Lung (tissue), 12 donors: ENCODE results near the gene CCDC6. TPM values are rescaled to one million over a fixed set of nuclear protein-coding genes. Genes with fewer than 3 reads are reported as not detected.

Experiments used
- ATAC-seq: fragments of 200-7000 bp; cut with Tn5 transposase; one replicate; pipeline ENCODE4 v1.9.1; 2020; ENCODE audit warnings: moderate number of reproducible peaks; ENCODE audit not compliant: insufficient read depth, low FRiP score
- DNase-seq, 3 donors: peaks; one replicate each; pipeline ENCODE4 v3.0.0-alpha.2; 2013 to 2017
- H3K27ac ChIP-seq, 2 donors: one replicate each; pipeline ENCODE4 v1.5.1; 2013; ENCODE audit warnings: mild to moderate bottlenecking in 2 of 2, moderate library complexity in 2 of 2, control low read depth in 1 of 2, inconsistent platforms in 1 of 2, low read depth in 1 of 2, low read length in 1 of 2
- H3K27me3 ChIP-seq, 3 donors: one replicate each; pipeline ENCODE4 v1.5.1; 2013; ENCODE audit warnings: low read length in 2 of 3; ENCODE audit not compliant: control insufficient read depth in 3 of 3, insufficient read depth in 3 of 3
- H3K36me3 ChIP-seq, 4 donors: one replicate each; pipeline ENCODE4 v1.5.1; 2013; ENCODE audit warnings: low read length in 4 of 4, mild to moderate bottlenecking in 1 of 4, moderate library complexity in 1 of 4; ENCODE audit not compliant: control insufficient read depth in 4 of 4, insufficient read depth in 4 of 4
- H3K4me1 ChIP-seq, 5 donors: one replicate each; pipeline ENCODE4 v1.5.1; 2013; ENCODE audit warnings: low read length in 5 of 5, mild to moderate bottlenecking in 2 of 5, moderate library complexity in 1 of 5; ENCODE audit not compliant: control insufficient read depth in 5 of 5, insufficient read depth in 5 of 5
- H3K4me3 ChIP-seq: one replicate; pipeline ENCODE4 v1.5.1; 2013; ENCODE audit warnings: mild to moderate bottlenecking, control low read depth, moderate library complexity
- H3K9ac ChIP-seq, 2 donors: one replicate each; pipeline ENCODE4 v1.5.1; 2013; ENCODE audit warnings: low read length in 2 of 2, control low read depth in 1 of 2; ENCODE audit not compliant: insufficient read depth in 1 of 2
- H3K9me3 ChIP-seq, 4 donors: one replicate each; pipeline ENCODE4 v1.5.1; 2013; ENCODE audit warnings: low read length in 3 of 4, mild to moderate bottlenecking in 1 of 4, moderate library complexity in 1 of 4; ENCODE audit not compliant: control insufficient read depth in 4 of 4, insufficient read depth in 3 of 4
- CTCF ChIP-seq: IDR thresholded peaks from 2 replicates; pipeline ENCODE4 v1.5.1; 2012; ENCODE audit warnings: mild to moderate bottlenecking; ENCODE audit errors: control extremely low read depth, extremely low read depth
- WGBS, 2 donors: extraction: QIAGEN DNeasy Blood & Tissue Kit; methylation state at CpG; one replicate each; pipeline ENCODE4 v1.1.7; 2013; 5-methylcytosine and 5-hydroxymethylcytosine counted together
- polyA plus RNA-seq, 2 donors: library from polyadenylated mRNA; stranded (reverse); fragments of 200-250 nt; gene quantifications; one replicate each; pipeline ENCODE4 v1.2.1, GENCODE V29; 2013
- total RNA-seq, 2 donors: library from RNA; depleted of rRNA in 1 of 2; stranded (reverse); fragments of >200 nt in 1 of 2; gene quantifications; one replicate each; pipeline ENCODE4 v1.2.1, GENCODE V29; 2014 to 2021
- donor health status: control.
- donor health status: control.
- donor health status: Bipolar disorder and iron deficiency.
- donor health status: healthy.
- donor health status: DM: yes; HTN: yes; CAD: no.

Gene CCDC6
- total and polyA plus RNA-seq, 4 donors: 13.2 to 77.2 (median 28.1) TPM

DNA sequence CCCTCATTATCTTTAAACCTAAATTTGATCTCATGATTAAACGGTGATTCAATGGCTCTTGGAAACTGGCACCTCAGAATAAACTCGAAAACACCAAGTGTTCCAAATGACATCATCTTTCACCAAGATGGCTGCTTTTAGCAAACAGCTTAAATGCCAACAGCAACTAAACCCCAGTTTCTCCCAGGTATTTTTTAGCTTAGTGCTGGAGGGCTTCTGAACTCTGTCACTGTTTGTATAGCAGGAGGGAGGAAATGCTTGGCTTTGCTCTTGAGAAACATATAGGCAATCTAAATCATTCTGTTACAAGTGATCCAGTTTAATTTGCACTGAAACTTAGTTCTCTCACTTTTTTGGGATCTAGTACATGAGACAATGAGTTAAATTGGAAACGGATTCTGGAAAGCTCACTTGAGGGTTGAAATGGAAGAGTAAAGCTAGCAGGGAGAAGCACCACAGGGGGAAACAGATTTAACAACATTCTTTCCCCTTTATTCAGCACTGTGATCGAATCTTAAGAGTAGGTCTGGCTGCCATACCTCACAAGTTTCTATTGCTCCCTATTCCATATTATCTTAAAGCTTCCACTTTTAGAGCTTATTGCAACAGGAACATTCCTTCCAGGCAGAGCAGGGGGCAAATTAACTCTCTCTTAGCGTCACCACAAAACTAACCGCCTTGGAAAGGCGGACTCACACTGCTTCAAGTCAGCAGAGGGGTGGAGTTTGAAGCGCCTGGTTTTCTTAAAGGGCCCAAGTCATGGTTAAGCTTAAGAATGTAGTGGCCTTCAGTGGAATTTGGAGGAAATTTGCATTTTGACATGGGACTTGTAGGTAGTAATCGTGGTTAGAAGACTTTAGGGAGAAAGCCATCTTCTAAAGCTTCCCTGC lies 1.8 kb upstream of the CCDC6 start:
- Histone ChIP-seq H3K27me3 (no peaks in the 10 kb centered on the region), H3K27ac (peak overlapping the region; percentile 86), H3K9me3 (no peaks in the 10 kb centered on the region), H3K9ac (peak overlapping the region; percentile 65 to 88), H3K36me3 (no peaks in the 10 kb centered on the region), H3K4me1 (peaks cover 11 to 32% (median 12%) of the 10 kb centered on the region in 5 donors), H3K4me3 (no peak overlapping the region)
- ATAC-seq: no peak
- no peak for TF ChIP-seq CTCF
- 6 to 8% methylated on average over 9 of the region's 9 CpGs for WGBS, 2 donors
- peak; percentile 84 to 94 (median 90) for DNase-seq

- 53 to 67% methylated on average over 2 of the region's 2 CpGs for WGBS, 2 donors
- Histone ChIP-seq H3K9ac (peak overlapping the region in 1 of 2 donors; percentile 30), H3K27ac (peak overlapping the region in 1 of 2 donors; percentile 86), H3K4me1 (peaks cover 11 to 32% (median 12%) of the 10 kb centered on the region in 5 donors), H3K4me3 (no peak overlapping the region), H3K27me3 (no peaks in the 10 kb centered on the region), H3K9me3 (no peaks in the 10 kb centered on the region), H3K36me3 (peaks cover 0 to under 1% (median 0%) of the 10 kb centered on the region in 4 donors)
- DNase-seq (peak in 1 of 3 donors; percentile 54), ATAC-seq (no peak)
- no peak for TF ChIP-seq CTCF
These were observed 1.2 kb upstream of the CCDC6 start for GRCh38 chr10:59907537-59907917.

GRCh38 chr10:59905731-59906416 lies 482 bp downstream of the CCDC6 start:
- Histone ChIP-seq H3K9ac (peak overlapping the region; percentile 81 to 86), H3K9me3 (no peaks in the 10 kb centered on the region), H3K4me3 (peak overlapping the region; percentile 89), H3K4me1 (peaks cover 11 to 32% (median 15%) of the 10 kb centered on the region in 5 donors), H3K27ac (peak overlapping the region; percentile 93 to 95), H3K27me3 (no peaks in the 10 kb centered on the region), H3K36me3 (peaks cover 0 to 3% (median 0%) of the 10 kb centered on the region in 4 donors)
- WGBS, 2 donors: 0 to 1% methylated on average over 43 to 56 of the region's 56 CpGs
- ATAC-seq: no peak
- TF ChIP-seq CTCF: no peak
- DNase-seq: peak in 1 of 3 donors; percentile 34
